SK-N-SH (cell line): Measurements from ENCODE around the gene MYCBPAP. TPM values are rescaled to one million over a fixed set of nuclear protein-coding genes. Genes with fewer than 3 reads are reported as not detected.
A peak's percentile ranks its signal among the peaks of the same experiment; 100 is the strongest.

Experiments
- CTCF ChIA-PET: fragments of 300-600, 350-600 bp; formaldehyde crosslinking; extraction: SDS; loops from one replicate; lab custom pipeline; 2021; lab: Yijun Ruan, JAX
- POLR2A ChIA-PET: fragments of 350-600 bp; sonication (Branson Sonifier 250); formaldehyde crosslinking; extraction: SDS; loops from one replicate; lab custom pipeline; 2020; ENCODE audit warnings: antibody characterized with exemption, inconsistent platforms; lab: Yijun Ruan, JAX
- DNase-seq: peaks from one replicate; pipeline ENCODE4 v3.0.0; 2012
- H2AFZ ChIP-seq: fragments of 200-600 bp; sonication (generic); 2 replicates; pipeline ENCODE4 v1.8.1; 2016; ENCODE audit warnings: antibody characterized with exemption, mild to moderate bottlenecking, low read depth
- H3F3A ChIP-seq: fragments of 200-600 bp; sonication (generic); replicated peaks from 2 replicates; pipeline ENCODE3; 2016; ENCODE audit warnings: antibody characterized with exemption, mild to moderate bottlenecking; ENCODE audit not compliant: insufficient read depth
- H3K27ac ChIP-seq, 2 experiments: fragments of 200-500 bp in 1 of 2; fragments of 200-600 bp in 1 of 2; sonication (Bioruptor generic) in 1 of 2; sonication (generic), shearing (Covaris generic) in 1 of 2; 2 replicates each; pipeline versions ENCODE4 v1.5.1 to v1.6.1; 2014 to 2016; ENCODE audit warnings: low read depth in 2 of 2, inconsistent platforms in 1 of 2, low read length in 1 of 2, mild to moderate bottlenecking in 1 of 2, mixed read lengths in 1 of 2
- H3K27me3 ChIP-seq: fragments of 200-600 bp; sonication (generic), shearing (Covaris generic); 2 replicates; pipeline ENCODE4 v1.6.1; 2016; ENCODE audit warnings: mixed run types; ENCODE audit not compliant: insufficient read depth
- H3K36me3 ChIP-seq, 2 experiments: fragments of 200-500 bp in 1 of 2; fragments of 200-600 bp in 1 of 2; sonication (Bioruptor generic) in 1 of 2; sonication (generic) in 1 of 2; replicated peaks in 1 of 2; 2 replicates each; pipeline versions ENCODE3 to v1.5.1; 2014 to 2016; ENCODE audit warnings: low read length in 1 of 2, mild to moderate bottlenecking in 1 of 2; ENCODE audit not compliant: insufficient read depth in 2 of 2, control insufficient read depth in 1 of 2
- H3K4me1 ChIP-seq, 2 experiments: fragments of 200-500 bp in 1 of 2; fragments of 200-600 bp in 1 of 2; sonication (Bioruptor generic) in 1 of 2; sonication (generic), shearing (Covaris generic) in 1 of 2; 2 replicates each; pipeline versions ENCODE4 v1.5.1 to v1.6.1; 2014 to 2016; ENCODE audit warnings: low read depth in 1 of 2, low read length in 1 of 2, mixed run types in 1 of 2; ENCODE audit not compliant: insufficient read depth in 2 of 2, control insufficient read depth in 1 of 2
- H3K4me2 ChIP-seq: fragments of 200-600 bp; sonication (generic), shearing (Covaris generic); 2 replicates; pipeline ENCODE4 v1.6.1; 2017; ENCODE audit warnings: mixed run types
- H3K4me3 ChIP-seq, 2 experiments: fragments of 200-500 bp in 1 of 2; fragments of 200-600 bp in 1 of 2; sonication (Bioruptor generic) in 1 of 2; sonication (generic), shearing (Covaris generic) in 1 of 2; 2 replicates each; pipeline versions ENCODE4 v1.5.1 to v1.8.1; 2014 to 2016; ENCODE audit warnings: low read depth in 2 of 2, inconsistent platforms in 1 of 2, low read length in 1 of 2, mild to moderate bottlenecking in 1 of 2, mixed read lengths in 1 of 2, moderate library complexity in 1 of 2
- H3K79me2 ChIP-seq: fragments of 200-600 bp; sonication (generic); 2 replicates; pipeline ENCODE4 v1.8.1; 2017; ENCODE audit warnings: mild to moderate bottlenecking; ENCODE audit not compliant: insufficient read depth
- H3K9ac ChIP-seq: fragments of 200-600 bp; sonication (generic); 2 replicates; pipeline ENCODE4 v1.6.1; 2017; ENCODE audit warnings: mixed run types
- H3K9me2 ChIP-seq: fragments of 200-600 bp; sonication (generic); 2 replicates; pipeline ENCODE4 v1.6.1; 2017; ENCODE audit warnings: mixed run types
- H3K9me3 ChIP-seq: fragments of 200-600 bp; sonication (generic); 2 replicates; pipeline ENCODE4 v1.6.1; 2017; ENCODE audit warnings: mixed run types, mild to moderate bottlenecking, moderate library complexity
- H4K20me1 ChIP-seq: fragments of 200-600 bp; sonication (generic); 2 replicates; pipeline ENCODE4 v1.6.1; 2017; ENCODE audit warnings: mild to moderate bottlenecking, mixed run types; ENCODE audit not compliant: insufficient read depth
- FOSL2 ChIP-seq: IDR thresholded peaks from 2 replicates; pipeline ENCODE4 v1.4.0; 2012; ENCODE audit warnings: low read depth, mild to moderate bottlenecking, moderate library complexity, borderline replicate concordance
- GATA2 ChIP-seq: sonication (generic); formaldehyde crosslinking; IDR thresholded peaks from 2 replicates; pipeline ENCODE4 v1.5.0; 2020; ENCODE audit warnings: mild to moderate bottlenecking, missing genetic modification reagents
- MXI1 ChIP-seq: IDR thresholded peaks from 2 replicates; pipeline ENCODE4 v1.6.1; 2012; ENCODE audit warnings: mild to moderate bottlenecking, low read depth, low read length, improper control_type of control experiment
- NRF1 ChIP-seq: IDR thresholded peaks from 2 replicates; pipeline ENCODE4 v1.6.1; 2012; ENCODE audit warnings: low read depth, mild to moderate bottlenecking, low read length
- POLR2AphosphoS5 ChIP-seq: IDR thresholded peaks from 2 replicates; pipeline ENCODE4 v1.6.1; 2012; ENCODE audit warnings: low read depth, low read length
- RAD21 ChIP-seq: IDR thresholded peaks from 2 replicates; pipeline ENCODE4 v1.6.1; 2012; ENCODE audit warnings: mild to moderate bottlenecking, low read length
- RCOR1 ChIP-seq: fragments of 150-350 bp; IDR thresholded peaks from 2 replicates; pipeline ENCODE4 v1.6.1; 2017; ENCODE audit warnings: antibody characterized with exemption, low read length
- SMC3 ChIP-seq: IDR thresholded peaks from 2 replicates; pipeline ENCODE4 v1.6.1; 2012; ENCODE audit warnings: low read depth, low read length, improper control_type of control experiment
- TEAD4 ChIP-seq: IDR thresholded peaks from 2 replicates; pipeline ENCODE4 v1.4.0; 2012; ENCODE audit warnings: mild to moderate bottlenecking, borderline replicate concordance; ENCODE audit not compliant: insufficient read depth
- WGBS: methylation state at CpG from one replicate; pipeline ENCODE4 v1.1.6; 2017; ENCODE audit warnings: low lambda C conversion rate; 5-methylcytosine and 5-hydroxymethylcytosine counted together
- polyA plus RNA-seq, 3 experiments: library from polyadenylated mRNA; depleted of rRNA; stranded (reverse); fragments of >200 nt; gene quantifications; 2 replicates each; pipeline ENCODE4 v1.2.3, GENCODE V29; 2012
- TF ChIP-seq, protein P1 (sequence below): fragments of 150-350 bp; IDR thresholded peaks from 2 replicates; pipeline ENCODE4 v1.6.1; 2016; ENCODE audit warnings: mild to moderate bottlenecking, low read depth, low read length
- TF ChIP-seq, protein P2 (sequence below): IDR thresholded peaks from 2 replicates; pipeline ENCODE4 v1.4.0; 2012; ENCODE audit warnings: low read depth
- TF ChIP-seq, protein P3 (sequence below): IDR thresholded peaks from 2 replicates; pipeline ENCODE4; 2012
- TF ChIP-seq, protein P4 (sequence below): fragments of 200-600 bp; sonication (generic); IDR thresholded peaks from 2 replicates; pipeline ENCODE4 v1.6.1; 2017; ENCODE audit warnings: antibody characterized with exemption, mild to moderate bottlenecking, moderate library complexity
- TF ChIP-seq, protein P5 (sequence below): fragments of 150-350 bp; IDR thresholded peaks from 2 replicates; pipeline ENCODE4 v1.6.1; 2017; ENCODE audit warnings: antibody characterized with exemption, low read length, low read depth, borderline replicate concordance

Gene MYCBPAP
- polyA plus RNA-seq, 1 of the 3 experiments (the other 2 are of a cell fraction), result 2.4 TPM

DNA sequence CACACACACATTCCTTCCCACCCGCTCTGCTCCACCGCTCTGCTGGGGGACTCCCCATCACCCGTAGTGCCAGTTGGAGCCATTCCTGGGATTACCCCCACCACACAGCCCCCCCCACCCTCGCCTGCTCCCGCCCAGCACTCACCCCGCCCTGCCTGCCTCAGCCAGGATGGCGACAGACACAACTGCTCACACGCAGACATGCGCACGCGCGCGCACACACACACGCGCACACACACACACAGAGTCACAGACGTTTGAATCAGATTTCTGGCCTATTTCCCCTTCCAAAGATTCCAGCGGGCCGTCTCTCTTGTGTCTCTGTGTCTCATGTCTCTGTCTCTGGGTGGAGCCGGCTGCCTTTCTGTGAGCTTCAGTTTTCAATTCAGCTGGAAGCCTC lies 56.7 kb downstream of the MYCBPAP start:
- CTCF ChIA-PET, result interaction anchor here (1.0 to 7.2 kb wide), 6 partner anchors 9 to 85 kb away, joined by 3 to 209 read pairs (median 4); no protein-coding TSS in a partner anchor
- H3F3A ChIP-seq, result peaks cover 12% of the 10 kb centered on the region
- H2AFZ ChIP-seq, result peak overlapping the region; percentile 30; the same call in 1 of the 2 replicates
- peak overlapping the region in 1 of 2 experiments; percentile 91; a peak in 2 of 4 replicates for H3K27ac ChIP-seq
- no peak for TF ChIP-seq FOSL2
- TF ChIP-seq, protein P1, sequence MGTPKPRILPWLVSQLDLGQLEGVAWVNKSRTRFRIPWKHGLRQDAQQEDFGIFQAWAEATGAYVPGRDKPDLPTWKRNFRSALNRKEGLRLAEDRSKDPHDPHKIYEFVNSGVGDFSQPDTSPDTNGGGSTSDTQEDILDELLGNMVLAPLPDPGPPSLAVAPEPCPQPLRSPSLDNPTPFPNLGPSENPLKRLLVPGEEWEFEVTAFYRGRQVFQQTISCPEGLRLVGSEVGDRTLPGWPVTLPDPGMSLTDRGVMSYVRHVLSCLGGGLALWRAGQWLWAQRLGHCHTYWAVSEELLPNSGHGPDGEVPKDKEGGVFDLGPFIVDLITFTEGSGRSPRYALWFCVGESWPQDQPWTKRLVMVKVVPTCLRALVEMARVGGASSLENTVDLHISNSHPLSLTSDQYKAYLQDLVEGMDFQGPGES, result no peak
- TF ChIP-seq, protein P2, sequence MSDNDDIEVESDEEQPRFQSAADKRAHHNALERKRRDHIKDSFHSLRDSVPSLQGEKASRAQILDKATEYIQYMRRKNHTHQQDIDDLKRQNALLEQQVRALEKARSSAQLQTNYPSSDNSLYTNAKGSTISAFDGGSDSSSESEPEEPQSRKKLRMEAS, result no peak
- TF ChIP-seq, protein P3, sequence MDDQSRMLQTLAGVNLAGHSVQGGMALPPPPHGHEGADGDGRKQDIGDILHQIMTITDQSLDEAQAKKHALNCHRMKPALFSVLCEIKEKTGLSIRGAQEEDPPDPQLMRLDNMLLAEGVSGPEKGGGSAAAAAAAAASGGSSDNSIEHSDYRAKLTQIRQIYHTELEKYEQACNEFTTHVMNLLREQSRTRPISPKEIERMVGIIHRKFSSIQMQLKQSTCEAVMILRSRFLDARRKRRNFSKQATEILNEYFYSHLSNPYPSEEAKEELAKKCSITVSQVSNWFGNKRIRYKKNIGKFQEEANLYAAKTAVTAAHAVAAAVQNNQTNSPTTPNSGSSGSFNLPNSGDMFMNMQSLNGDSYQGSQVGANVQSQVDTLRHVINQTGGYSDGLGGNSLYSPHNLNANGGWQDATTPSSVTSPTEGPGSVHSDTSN, result no peak
- peak; percentile 21; the same call in 1 of the 2 replicates for TF ChIP-seq POLR2AphosphoS5
- peak; percentile 79 for TF ChIP-seq NRF1
- peak; percentile 6; the same call in 1 of the 2 replicates for TF ChIP-seq RCOR1
- TF ChIP-seq GATA2 (CRISPR knock-in tag), result no peak
- POLR2A ChIA-PET, result interaction anchor here (1.9 kb wide), 1 partner anchor 28 kb away, joined by 6 read pairs; no protein-coding TSS in a partner anchor
- H3K79me2 ChIP-seq, result no peaks in the 10 kb centered on the region
- H3K36me3 ChIP-seq, result no peaks in the 10 kb centered on the region
- H3K4me1 ChIP-seq, result peaks cover 14 to 77% of the 10 kb centered on the region in 2 experiments
- H3K9ac ChIP-seq, result no peak overlapping the region
- WGBS, result 29% methylated on average over 19 of the region's 19 CpGs
- H3K4me3 ChIP-seq, result no peak overlapping the region; a peak in 1 of 4 replicates
- H3K9me2 ChIP-seq, result no peaks in the 10 kb centered on the region
- no peaks in the 10 kb centered on the region for H3K9me3 ChIP-seq
- H3K4me2 ChIP-seq, result peak overlapping the region; percentile 39; the same call in 1 of the 2 replicates
- peaks cover 31% of the 10 kb centered on the region for H3K27me3 ChIP-seq
- H4K20me1 ChIP-seq, result no peaks in the 10 kb centered on the region
- peak; percentile 80 for DNase-seq

DNA sequence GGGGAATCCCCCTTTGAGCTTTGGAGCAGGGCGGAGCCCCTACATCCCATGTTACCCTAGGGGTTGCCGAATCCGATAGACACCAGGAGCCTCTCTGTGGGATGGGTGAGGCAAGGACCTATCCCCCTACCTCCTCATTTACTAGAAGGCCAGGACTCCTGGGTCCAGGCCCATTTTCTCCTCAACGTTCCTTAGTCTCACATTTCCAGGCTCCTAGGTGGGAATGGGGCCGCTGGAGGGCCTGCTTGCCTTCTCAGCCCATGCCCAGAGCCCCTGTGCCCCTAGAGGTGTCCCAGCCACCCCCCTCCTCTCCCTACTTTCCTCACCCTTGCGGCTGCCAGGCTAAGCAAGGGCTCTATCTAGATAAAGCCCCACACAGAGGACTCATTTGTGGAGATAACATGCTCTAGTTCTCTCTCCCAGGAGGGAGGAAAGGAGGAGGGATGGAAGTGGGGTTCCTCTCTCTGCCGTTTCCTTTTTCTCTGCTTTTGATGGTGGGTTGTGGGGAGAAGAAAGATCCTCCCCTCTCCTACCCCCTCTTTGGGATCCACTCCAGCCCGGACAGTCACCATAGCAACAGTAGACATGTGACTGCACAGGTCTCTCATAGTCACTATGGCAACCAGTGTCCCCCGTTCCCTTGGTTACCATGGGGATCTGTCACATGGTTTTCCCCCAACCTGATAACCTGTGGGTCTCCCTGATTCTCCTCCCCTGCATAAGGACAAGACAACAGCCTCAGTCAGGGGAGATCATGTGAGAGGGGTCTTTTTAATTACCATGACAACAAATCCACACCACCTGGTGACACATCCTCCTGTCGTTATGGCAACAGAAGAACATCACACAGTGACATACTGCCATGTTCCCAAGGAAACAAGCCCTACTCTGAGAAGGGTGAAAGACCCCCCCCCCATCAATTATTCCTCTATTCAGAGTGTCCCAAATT lies 57.4 kb downstream of the MYCBPAP start:
- no peaks in the 10 kb centered on the region for H3K79me2 ChIP-seq
- CTCF ChIA-PET, result interaction anchor here (1.0 to 7.2 kb wide), 9 partner anchors 10 to 86 kb away, joined by 3 to 209 read pairs (median 4); no protein-coding TSS in a partner anchor
- H3K9me2 ChIP-seq, result no peaks in the 10 kb centered on the region
- DNase-seq, result peak; percentile 94
- WGBS, result 43% methylated on average over 10 of the region's 10 CpGs
- H3K4me1 ChIP-seq, result peaks cover 10 to 81% of the 10 kb centered on the region in 2 experiments
- no peak overlapping the region; a peak in 1 of 4 replicates for H3K4me3 ChIP-seq
- POLR2A ChIA-PET, result interaction anchor here (1.9 kb wide), 1 partner anchor 27 kb away, joined by 6 read pairs; no protein-coding TSS in a partner anchor
- H3K9ac ChIP-seq, result no peak overlapping the region
- peaks cover 12% of the 10 kb centered on the region for H3F3A ChIP-seq
- peak overlapping the region in 1 of 2 experiments; percentile 91; a peak in 2 of 4 replicates for H3K27ac ChIP-seq
- peaks cover 31% of the 10 kb centered on the region for H3K27me3 ChIP-seq
- H2AFZ ChIP-seq, result peak overlapping the region; percentile 30; the same call in 1 of the 2 replicates
- H4K20me1 ChIP-seq, result no peaks in the 10 kb centered on the region
- no peaks in the 10 kb centered on the region for H3K36me3 ChIP-seq
- no peaks in the 10 kb centered on the region for H3K9me3 ChIP-seq
- H3K4me2 ChIP-seq, result peak overlapping the region; percentile 39; the same call in 1 of the 2 replicates
- no peak for TF ChIP-seq SMC3
- no peak for TF ChIP-seq TEAD4
- TF ChIP-seq RAD21, result peak; percentile 36
- TF ChIP-seq, protein P4, sequence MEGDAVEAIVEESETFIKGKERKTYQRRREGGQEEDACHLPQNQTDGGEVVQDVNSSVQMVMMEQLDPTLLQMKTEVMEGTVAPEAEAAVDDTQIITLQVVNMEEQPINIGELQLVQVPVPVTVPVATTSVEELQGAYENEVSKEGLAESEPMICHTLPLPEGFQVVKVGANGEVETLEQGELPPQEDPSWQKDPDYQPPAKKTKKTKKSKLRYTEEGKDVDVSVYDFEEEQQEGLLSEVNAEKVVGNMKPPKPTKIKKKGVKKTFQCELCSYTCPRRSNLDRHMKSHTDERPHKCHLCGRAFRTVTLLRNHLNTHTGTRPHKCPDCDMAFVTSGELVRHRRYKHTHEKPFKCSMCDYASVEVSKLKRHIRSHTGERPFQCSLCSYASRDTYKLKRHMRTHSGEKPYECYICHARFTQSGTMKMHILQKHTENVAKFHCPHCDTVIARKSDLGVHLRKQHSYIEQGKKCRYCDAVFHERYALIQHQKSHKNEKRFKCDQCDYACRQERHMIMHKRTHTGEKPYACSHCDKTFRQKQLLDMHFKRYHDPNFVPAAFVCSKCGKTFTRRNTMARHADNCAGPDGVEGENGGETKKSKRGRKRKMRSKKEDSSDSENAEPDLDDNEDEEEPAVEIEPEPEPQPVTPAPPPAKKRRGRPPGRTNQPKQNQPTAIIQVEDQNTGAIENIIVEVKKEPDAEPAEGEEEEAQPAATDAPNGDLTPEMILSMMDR, result no peak
- TF ChIP-seq, protein P1, result no peak
- TF ChIP-seq, protein P5, sequence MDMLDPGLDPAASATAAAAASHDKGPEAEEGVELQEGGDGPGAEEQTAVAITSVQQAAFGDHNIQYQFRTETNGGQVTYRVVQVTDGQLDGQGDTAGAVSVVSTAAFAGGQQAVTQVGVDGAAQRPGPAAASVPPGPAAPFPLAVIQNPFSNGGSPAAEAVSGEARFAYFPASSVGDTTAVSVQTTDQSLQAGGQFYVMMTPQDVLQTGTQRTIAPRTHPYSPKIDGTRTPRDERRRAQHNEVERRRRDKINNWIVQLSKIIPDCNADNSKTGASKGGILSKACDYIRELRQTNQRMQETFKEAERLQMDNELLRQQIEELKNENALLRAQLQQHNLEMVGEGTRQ, result peak; percentile 57; the same call in 1 of the 2 replicates
- peak; percentile 95 for TF ChIP-seq MXI1
- no peak for TF ChIP-seq NRF1
- TF ChIP-seq, protein P3, result no peak
- no peak for TF ChIP-seq RCOR1
